Measurements from ENCODE around the gene PPP5C.
"Not testable (repeated sequence)": the region's sequence is repeated elsewhere in the genome, so short reads cannot be mapped to it uniquely, and the experiment has no call there.

Gene PPP5C

GRCh38 chr19:46303691-46304397 lies 43.0 kb upstream of the PPP5C start:
- no peak for TF ChIP-seq CTCF (IDR thresholded peaks at IDR 0.05; ENCODE audit: low read length, missing control alignments)
- H3K4me3 ChIP-seq (replicated peaks; ENCODE audit: low read depth, low read length), result no peak overlapping the region

DNA sequence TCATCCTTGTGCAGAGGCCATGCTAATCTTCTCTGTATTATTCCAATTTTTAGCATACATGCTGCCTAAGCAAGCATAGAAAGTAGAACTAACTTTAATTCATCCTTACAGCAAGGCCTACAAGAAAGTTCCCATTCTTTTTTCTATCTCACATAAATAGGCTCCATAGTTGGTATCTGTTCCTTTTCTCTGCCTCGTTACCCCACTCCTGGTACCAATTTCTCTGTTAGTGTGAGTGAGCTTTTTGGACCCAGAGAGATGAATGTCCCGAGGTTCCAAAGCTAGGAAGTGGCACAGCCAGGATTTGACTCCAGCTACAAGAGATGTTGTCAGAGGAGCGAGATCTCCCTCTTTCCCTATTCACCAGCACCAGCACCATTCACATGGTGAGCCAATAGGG lies 40.4 kb upstream of the PPP5C start:
- TF ChIP-seq CTCF (IDR thresholded peaks at IDR 0.05; ENCODE audit: low read length, missing control alignments), result no peak

More at GRCh38 chr19:46303691-46304397, 43.0 kb upstream of the PPP5C start:
- peak; percentile 64 for DNase-seq (ENCODE audit: low read depth)

GRCh38 chr19:46308510-46308909 lies 38.4 kb upstream of the PPP5C start:
- no peak for DNase-seq (ENCODE audit: low read depth)
- TF ChIP-seq CTCF (IDR thresholded peaks at IDR 0.05; ENCODE audit: low read length, missing control alignments), result no peak
- no peak overlapping the region for H3K4me3 ChIP-seq (replicated peaks; ENCODE audit: low read depth, low read length)

More for the DNA sequence above, 40.4 kb upstream of the PPP5C start:
- DNase-seq (ENCODE audit: low read depth), result no peak
- no peak overlapping the region for H3K4me3 ChIP-seq (replicated peaks; ENCODE audit: low read depth, low read length)

- DNase-seq (ENCODE audit: low read depth), result no peak
- TF ChIP-seq CTCF (IDR thresholded peaks at IDR 0.05; ENCODE audit: low read length, missing control alignments), result no peak
Observed at GRCh38 chr19:46309056-46309455, 37.8 kb upstream of the PPP5C start.

GRCh38 chr19:46311444-46311843 lies 35.4 kb upstream of the PPP5C start:
- TF ChIP-seq CTCF (IDR thresholded peaks at IDR 0.05; ENCODE audit: low read length, missing control alignments), result no peak
- no peak overlapping the region for H3K4me3 ChIP-seq (replicated peaks; ENCODE audit: low read depth, low read length)
- DNase-seq (ENCODE audit: low read depth), result no peak

More at GRCh38 chr19:46309056-46309455, 37.8 kb upstream of the PPP5C start:
- no peak overlapping the region for H3K4me3 ChIP-seq (replicated peaks; ENCODE audit: low read depth, low read length)

DNA sequence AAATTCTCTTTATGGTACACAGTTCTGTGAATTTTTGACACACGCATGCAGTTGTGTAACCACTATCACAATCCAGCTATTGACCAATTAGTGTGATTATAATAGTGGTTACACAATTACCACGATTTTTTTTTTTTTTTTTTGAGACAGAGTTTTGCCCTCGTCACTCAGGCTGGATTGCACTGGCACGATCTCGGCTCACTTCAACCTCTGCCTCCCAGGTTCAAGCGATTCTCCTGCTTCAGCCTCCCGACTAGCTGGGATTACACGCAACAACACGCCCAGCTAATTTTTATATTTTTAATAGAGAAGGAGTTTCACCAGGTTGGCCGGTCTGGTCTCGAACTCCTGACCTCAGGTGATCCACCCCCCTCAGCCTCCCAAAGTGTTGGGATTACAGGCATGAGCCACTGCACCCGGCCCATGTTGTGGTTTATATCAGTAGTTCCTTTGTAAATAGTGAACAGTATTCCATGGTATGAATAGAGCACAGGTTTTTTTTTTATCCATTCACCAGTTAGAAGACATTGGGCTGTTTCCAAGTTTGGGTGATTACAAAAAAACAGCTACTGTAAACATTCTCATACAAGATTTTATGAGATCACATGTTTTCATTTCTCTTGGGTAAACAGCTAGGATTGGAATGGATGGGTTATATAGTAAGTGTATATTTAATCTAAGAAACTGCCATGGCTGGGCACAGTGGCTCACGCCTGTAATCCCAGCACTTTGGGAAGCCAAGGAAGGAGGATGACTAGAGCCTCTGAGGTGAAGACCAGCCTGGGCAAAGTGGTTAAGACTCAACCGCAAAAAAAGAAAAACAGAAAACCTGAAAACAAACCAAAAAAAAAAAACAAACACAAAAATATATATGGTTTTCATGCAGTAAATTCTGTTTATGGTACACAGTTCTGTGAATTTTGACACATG lies 33.1 kb upstream of the PPP5C start:
- not testable (repeated sequence) for DNase-seq (ENCODE audit: low read depth); H3K4me3 ChIP-seq (replicated peaks; ENCODE audit: low read depth, low read length)

DNA sequence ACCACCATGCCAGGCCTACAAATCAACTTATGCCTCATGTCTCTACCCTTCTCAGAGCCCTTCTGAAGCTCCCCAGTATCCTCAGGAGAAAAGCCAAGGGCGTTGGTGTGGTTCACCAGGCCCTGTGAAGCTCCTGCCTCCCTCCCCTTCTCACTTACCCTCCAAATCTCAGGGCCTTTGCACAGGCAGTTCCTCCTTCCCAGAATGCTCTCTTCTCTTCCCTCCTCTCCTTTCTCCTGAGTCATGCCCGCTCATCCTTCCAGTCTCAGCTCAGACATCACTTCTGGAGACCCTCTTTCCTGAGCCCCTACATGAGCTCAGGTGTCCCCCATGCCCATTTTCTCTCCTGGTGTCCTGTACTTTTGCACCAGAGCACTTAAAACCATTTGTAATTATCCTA lies 29.5 kb upstream of the PPP5C start:
- no peak for DNase-seq (ENCODE audit: low read depth)
- TF ChIP-seq CTCF (IDR thresholded peaks at IDR 0.05; ENCODE audit: low read length, missing control alignments), result no peak
- H3K4me3 ChIP-seq (replicated peaks; ENCODE audit: low read depth, low read length), result no peak overlapping the region

Data from fibroblast of pulmonary artery (primary cell).